IMR-90 (cell line): Measurements from ENCODE around the gene PITPNC1. TPM values are rescaled to one million over a fixed set of nuclear protein-coding genes. Genes with fewer than 3 reads are reported as not detected.

Experiments
- ATAC-seq: fragments of 200-7000 bp; cut with Tn5 transposase; 2 replicates; pipeline ENCODE4 v1.9.1; 2020; ENCODE audit warnings: low read depth, mild to moderate bottlenecking, moderate library complexity
- BruUV-seq: library from RNA; stranded (reverse); fragments of 400-500 nt; replicated peaks from 2 replicates; lab custom pipeline; 2021; lab: Mats Ljungman, UMichigan
- CTCF ChIA-PET: fragments of 300-600 bp; formaldehyde crosslinking; extraction: SDS; loops from one replicate; lab custom pipeline; 2021; ENCODE audit warnings: antibody characterized with exemption; lab: Yijun Ruan, JAX
- POLR2A ChIA-PET: fragments of 300-600 bp; sonication (Branson Sonifier 250); formaldehyde crosslinking; loops from one replicate; lab custom pipeline; 2022; ENCODE audit warnings: antibody characterized with exemption; ENCODE audit not compliant: unreplicated experiment; lab: Charles Lee
- DNase-seq: peaks from one replicate; pipeline ENCODE4 v3.0.0; 2013
- H2AFZ ChIP-seq: replicated peaks from 2 replicates; pipeline ENCODE3; 2013; ENCODE audit warnings: low read length, mild to moderate bottlenecking; ENCODE audit not compliant: poor library complexity
- H2AK5ac ChIP-seq: 2 replicates; pipeline ENCODE4 v1.6.1; 2013; ENCODE audit warnings: low read depth, low read length, inconsistent platforms
- H2AK9ac ChIP-seq: replicated peaks from 2 replicates; pipeline ENCODE3; 2013; ENCODE audit warnings: mild to moderate bottlenecking, low read depth, low read length, moderate library complexity; ENCODE audit not compliant: poor library complexity
- H2BK120ac ChIP-seq: 2 replicates; pipeline ENCODE4 v1.6.1; 2013; ENCODE audit warnings: low read depth, low read length, inconsistent platforms
- H2BK15ac ChIP-seq: 3 replicates; pipeline ENCODE4 v1.6.1; 2013; ENCODE audit warnings: low read depth, low read length, inconsistent platforms
- H2BK20ac ChIP-seq: 2 replicates; pipeline ENCODE4 v1.6.1; 2013; ENCODE audit warnings: low read depth, mild to moderate bottlenecking, inconsistent platforms, low read length, moderate library complexity
- H2BK5ac ChIP-seq: 2 replicates; pipeline ENCODE4 v1.6.1; 2013; ENCODE audit warnings: mild to moderate bottlenecking, low read depth, low read length, inconsistent platforms; ENCODE audit not compliant: poor library complexity, severe bottlenecking
- H3K14ac ChIP-seq: replicated peaks from 2 replicates; pipeline ENCODE4 v1.6.1; 2013; ENCODE audit warnings: low read depth, low read length, inconsistent platforms
- H3K18ac ChIP-seq: 2 replicates; pipeline ENCODE4 v1.6.1; 2013; ENCODE audit warnings: low read depth, low read length, control low read depth
- H3K23ac ChIP-seq: 2 replicates; pipeline ENCODE4 v1.6.1; 2013; ENCODE audit warnings: low read depth, low read length, inconsistent platforms
- H3K27ac ChIP-seq: 2 replicates; pipeline ENCODE4 v1.5.1; 2013; ENCODE audit warnings: mild to moderate bottlenecking, control low read depth, low read length; ENCODE audit not compliant: insufficient read depth
- H3K27me3 ChIP-seq: 2 replicates; pipeline ENCODE4 v1.6.1; 2013; ENCODE audit warnings: low read length; ENCODE audit not compliant: control insufficient read depth, insufficient read depth
- H3K36me3 ChIP-seq: 2 replicates; pipeline ENCODE4 v1.6.1; 2013; ENCODE audit warnings: low read length, mixed read lengths; ENCODE audit not compliant: control insufficient read depth, insufficient read depth
- H3K4ac ChIP-seq: 2 replicates; pipeline ENCODE4 v1.6.1; 2013; ENCODE audit warnings: low read depth, low read length, inconsistent platforms
- H3K4me1 ChIP-seq: 2 replicates; pipeline ENCODE4 v1.6.1; 2013; ENCODE audit warnings: low read length, mixed read lengths; ENCODE audit not compliant: control insufficient read depth, insufficient read depth
- H3K4me2 ChIP-seq: 2 replicates; pipeline ENCODE4 v1.6.1; 2013; ENCODE audit warnings: low read depth, mild to moderate bottlenecking, control low read depth, low read length, moderate library complexity
- H3K4me3 ChIP-seq: 2 replicates; pipeline ENCODE4 v1.5.1; 2013; ENCODE audit warnings: low read depth, mild to moderate bottlenecking, control low read depth, low read length, moderate library complexity; ENCODE audit not compliant: insufficient read depth
- H3K56ac ChIP-seq: 2 replicates; pipeline ENCODE4 v1.6.1; 2013; ENCODE audit warnings: low read length, inconsistent platforms; ENCODE audit not compliant: insufficient read depth; ENCODE audit errors: extremely low read depth
- H3K79me1 ChIP-seq, 2 experiments: 2 replicates each; pipeline ENCODE4 v1.6.1; 2013; ENCODE audit warnings: low read length in 2 of 2, inconsistent platforms in 1 of 2, low read depth in 1 of 2
- H3K9ac ChIP-seq: 2 replicates; pipeline ENCODE4 v1.6.1; 2013; ENCODE audit warnings: low read depth, low read length, control low read depth
- H3K9me1 ChIP-seq: 2 replicates; pipeline ENCODE4 v1.6.1; 2013; ENCODE audit warnings: low read length, inconsistent platforms; ENCODE audit not compliant: insufficient read depth
- H3K9me3 ChIP-seq: 2 replicates; pipeline ENCODE4 v1.6.1; 2013; ENCODE audit warnings: low read length; ENCODE audit not compliant: control insufficient read depth, insufficient read depth
- H4K20me1 ChIP-seq: 2 replicates; pipeline ENCODE4 v1.6.1; 2013; ENCODE audit warnings: low read length, inconsistent platforms; ENCODE audit not compliant: insufficient read depth
- H4K5ac ChIP-seq: 2 replicates; pipeline ENCODE4 v1.6.1; 2013; ENCODE audit warnings: mild to moderate bottlenecking, low read depth, low read length, control low read depth
- H4K8ac ChIP-seq, 2 experiments: 2 replicates each; pipeline ENCODE4 v1.6.1; 2013; ENCODE audit warnings: low read depth in 2 of 2, low read length in 2 of 2, control low read depth in 1 of 2, inconsistent platforms in 1 of 2
- H4K91ac ChIP-seq: 2 replicates; pipeline ENCODE4 v1.6.1; 2013; ENCODE audit warnings: low read depth, low read length, inconsistent platforms; ENCODE audit not compliant: insufficient read depth
- FOS ChIP-seq: fragments of 150-350 bp; IDR thresholded peaks from 2 replicates; pipeline ENCODE4 v1.6.1; 2016; ENCODE audit warnings: low read depth, low read length
- RAD21 ChIP-seq: IDR thresholded peaks from 2 replicates; pipeline ENCODE4 v1.6.1; 2012; ENCODE audit warnings: low read length, improper control_type of control experiment
- WGBS, 2 experiments: methylation state at CpG; one replicate each; pipeline versions ENCODE4 v1.1.5 to v1.1.7; 2013; ENCODE audit warnings: missing lambda C conversion rate in 2 of 2; ENCODE audit not compliant: insufficient read length in 1 of 2; ENCODE audit errors: extremely low coverage in 2 of 2; 5-methylcytosine and 5-hydroxymethylcytosine counted together
- dilution Hi-C: fragments of 300-500 bp; cut with HindIII; formaldehyde crosslinking; loops from one replicate; pipeline ENCODE4 v1.14.3; 2018; ENCODE audit warnings: low sequenced_read_pairs; ENCODE audit not compliant: unreplicated experiment
- in situ Hi-C: fragments of 300-500 bp; cut with MboI; formaldehyde crosslinking; loops from 3 replicates; pipeline ENCODE4 v1.14.3; 2019; ENCODE audit warnings: low sequenced_read_pairs, inconsistent platforms, mixed read lengths
- intact Hi-C: fragments of 100-400 bp; cut with micrococcal nuclease; formaldehyde crosslinking; loops from 2 replicates; pipeline ENCODE4 v1.10.0; 2022
- polyA plus RNA-seq, 3 experiments: library from polyadenylated mRNA; depleted of rRNA; stranded (reverse); fragments of >200 nt; gene quantifications; 2 replicates each; pipeline ENCODE4 v1.2.3, GENCODE V29; 2012; ENCODE audit warnings: low replicate concordance in 1 of 3
- total RNA-seq: library from RNA; depleted of rRNA; stranded (reverse); fragments of >200 nt; gene quantifications from 2 replicates; pipeline ENCODE4 v1.2.3, GENCODE V29; 2012

Gene PITPNC1
- total and polyA plus RNA-seq, 2 of the 4 experiments (the other 2 are of a cell fraction), result 4.1 TPM

DNA sequence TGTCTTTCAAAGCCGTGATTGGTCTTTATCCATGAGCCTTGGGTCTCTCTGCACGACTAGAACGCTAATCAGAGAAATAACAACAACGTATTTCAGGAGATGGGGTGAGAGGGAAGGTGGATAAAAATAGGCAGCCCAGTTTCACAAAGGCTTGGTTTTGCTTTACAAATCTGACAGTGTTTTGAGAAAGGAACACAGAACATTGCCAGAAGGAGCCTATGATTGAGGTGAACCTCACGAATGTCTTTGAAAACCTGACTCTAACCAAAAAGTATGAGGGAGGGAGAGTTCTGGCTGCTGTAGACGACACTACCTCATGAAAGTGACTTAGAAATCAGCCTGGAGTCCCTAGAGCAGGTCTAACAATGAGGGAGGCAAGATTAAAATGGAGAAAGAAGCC, 302.6 kb downstream of the PITPNC1 start:
- 100% methylated on average over 1 of the region's 6 CpGs; no CpG with 5 or more reads in 1 of the 2 experiments for WGBS, 2 experiments
- no TSS peak for BruUV-seq
- Histone ChIP-seq H3K9ac (no peak overlapping the region), H2BK5ac (no peak overlapping the region), H3K4me3 (no peak overlapping the region), H3K4me1 (no peaks in the 10 kb centered on the region), H4K5ac (no peak overlapping the region), H3K4me2 (no peak overlapping the region), H3K18ac (no peak overlapping the region), H3K23ac (no peak overlapping the region), H2BK120ac (no peak overlapping the region), H4K20me1 (no peaks in the 10 kb centered on the region), H3K79me1 (no peaks in the 10 kb centered on the region), H2AK9ac (no peak overlapping the region), H3K9me3 (no peaks in the 10 kb centered on the region), H3K56ac (no peak overlapping the region), H2BK15ac (no peak overlapping the region), H4K91ac (no peak overlapping the region), H2AFZ (no peak overlapping the region), H3K9me1 (no peaks in the 10 kb centered on the region), H3K4ac (no peak overlapping the region), H2BK20ac (no peak overlapping the region), H2AK5ac (no peak overlapping the region), H4K8ac (no peak overlapping the region), H3K36me3 (no peaks in the 10 kb centered on the region), H3K14ac (no peak overlapping the region), H3K27ac (no peak overlapping the region), H3K27me3 (no peaks in the 10 kb centered on the region)
- ATAC-seq, result no peak
- intact Hi-C loops, result loop anchor here (10.0 kb wide), 1 partner anchor 205 kb away; no protein-coding TSS in a partner anchor
- no peak for TF ChIP-seq FOS
- TF ChIP-seq RAD21, result no peak
- POLR2A ChIA-PET, result no interaction called here
- no peak for DNase-seq
- in situ Hi-C loops, result no loop called here
- CTCF ChIA-PET, result no interaction called here
- dilution Hi-C loops, result no loop called here
